ENCODE measurements around the gene CIAO1.

DNA sequence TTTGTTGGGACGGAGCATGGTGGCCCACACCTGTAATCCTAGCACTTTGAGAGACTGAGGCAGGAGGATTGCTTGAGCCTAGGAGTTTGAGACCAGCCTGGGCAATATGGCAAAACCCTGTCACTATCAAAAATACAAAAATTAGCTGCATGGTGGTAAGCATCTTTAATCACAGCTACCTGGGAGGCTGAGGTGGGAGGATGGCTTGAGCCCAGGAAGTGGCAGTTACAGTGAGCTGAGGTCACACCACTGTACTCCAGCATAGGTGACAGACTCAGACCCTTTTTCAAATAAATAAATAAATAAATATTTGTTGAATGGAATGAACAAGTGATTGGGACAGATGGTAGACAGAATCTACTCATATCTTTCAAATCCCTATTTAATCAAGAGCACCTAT is 53.4 kb downstream of the CIAO1 start:
- TF ChIP-seq, protein P1, sequence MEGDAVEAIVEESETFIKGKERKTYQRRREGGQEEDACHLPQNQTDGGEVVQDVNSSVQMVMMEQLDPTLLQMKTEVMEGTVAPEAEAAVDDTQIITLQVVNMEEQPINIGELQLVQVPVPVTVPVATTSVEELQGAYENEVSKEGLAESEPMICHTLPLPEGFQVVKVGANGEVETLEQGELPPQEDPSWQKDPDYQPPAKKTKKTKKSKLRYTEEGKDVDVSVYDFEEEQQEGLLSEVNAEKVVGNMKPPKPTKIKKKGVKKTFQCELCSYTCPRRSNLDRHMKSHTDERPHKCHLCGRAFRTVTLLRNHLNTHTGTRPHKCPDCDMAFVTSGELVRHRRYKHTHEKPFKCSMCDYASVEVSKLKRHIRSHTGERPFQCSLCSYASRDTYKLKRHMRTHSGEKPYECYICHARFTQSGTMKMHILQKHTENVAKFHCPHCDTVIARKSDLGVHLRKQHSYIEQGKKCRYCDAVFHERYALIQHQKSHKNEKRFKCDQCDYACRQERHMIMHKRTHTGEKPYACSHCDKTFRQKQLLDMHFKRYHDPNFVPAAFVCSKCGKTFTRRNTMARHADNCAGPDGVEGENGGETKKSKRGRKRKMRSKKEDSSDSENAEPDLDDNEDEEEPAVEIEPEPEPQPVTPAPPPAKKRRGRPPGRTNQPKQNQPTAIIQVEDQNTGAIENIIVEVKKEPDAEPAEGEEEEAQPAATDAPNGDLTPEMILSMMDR (IDR thresholded peaks at IDR 0.05), result no peak
- no peak for TF ChIP-seq EZH2 (IDR thresholded peaks at IDR 0.05)
